HUDEP-2 (cell line): Measurements from ENCODE around the gene SLC39A5.

ENCODE experiments used
- DNase-seq, 76 experiments: peaks; one replicate each; lab custom pipeline; 2025; ENCODE audit not compliant: unreplicated experiment in 76 of 76; lab: John Stamatoyannopoulos, UW

SLC39A5 gene

DNA sequence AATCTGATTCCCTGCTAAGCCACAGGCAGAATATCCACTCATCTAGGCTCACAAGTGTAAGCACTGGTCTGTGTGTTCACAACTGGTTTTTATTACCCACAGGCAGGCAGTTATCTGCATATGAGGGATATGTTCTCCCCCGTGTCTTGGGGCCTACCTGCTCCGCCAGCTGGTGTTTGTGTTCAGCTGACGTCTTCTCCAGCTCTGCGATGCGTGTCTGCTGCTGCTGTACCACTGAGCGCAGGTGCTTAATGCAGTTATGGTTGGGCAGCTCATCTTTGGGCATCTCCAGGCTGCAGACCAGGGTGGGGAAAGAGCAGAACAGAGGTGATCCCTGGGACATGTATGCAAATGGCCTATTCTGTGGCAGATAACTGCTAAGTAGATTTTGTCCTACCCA lies 21.8 kb upstream of the SLC39A5 start:
- DNase-seq, result no peak

DNA sequence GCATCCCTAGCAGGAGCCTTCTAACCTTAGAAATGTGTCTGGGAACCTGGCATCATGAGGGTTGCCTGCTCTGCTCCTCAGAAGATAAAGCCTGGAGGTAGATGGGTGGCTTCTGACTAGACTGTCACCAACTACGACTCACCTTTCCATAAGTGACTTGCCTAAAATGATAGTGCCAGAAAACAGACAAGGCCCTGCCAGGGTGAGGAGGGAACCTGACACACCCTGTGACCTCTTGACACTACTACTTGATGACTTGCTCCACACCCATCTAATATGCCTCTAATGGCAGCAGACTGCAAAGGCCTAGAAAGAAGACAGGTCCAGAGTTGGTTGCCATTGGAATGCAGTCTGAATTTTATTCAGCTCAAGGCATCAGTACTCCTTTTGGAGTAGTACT lies 17.5 kb upstream of the SLC39A5 start:
- peak in 11 of 76 experiments; percentile 9 to 31 (median 17) for DNase-seq

DNA sequence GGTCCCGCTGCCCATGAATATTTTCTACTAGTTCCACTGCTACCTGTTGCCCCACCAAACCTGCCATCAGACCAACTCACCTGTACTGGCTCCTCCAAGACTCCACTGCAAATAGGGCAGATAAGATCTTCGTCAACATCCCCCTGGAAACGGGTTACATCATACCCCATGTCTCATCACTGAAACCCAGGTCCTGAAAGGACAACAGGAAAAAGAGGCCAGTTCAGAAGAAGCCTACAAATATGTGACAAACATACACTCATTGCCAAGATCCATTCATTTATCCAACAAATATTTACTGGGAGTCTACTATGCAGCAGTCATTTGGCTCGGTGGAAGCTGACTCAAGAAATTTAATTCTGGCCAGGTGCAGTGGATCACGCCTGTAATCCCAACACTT lies 16.0 kb upstream of the SLC39A5 start:
- DNase-seq, result no peak

DNA sequence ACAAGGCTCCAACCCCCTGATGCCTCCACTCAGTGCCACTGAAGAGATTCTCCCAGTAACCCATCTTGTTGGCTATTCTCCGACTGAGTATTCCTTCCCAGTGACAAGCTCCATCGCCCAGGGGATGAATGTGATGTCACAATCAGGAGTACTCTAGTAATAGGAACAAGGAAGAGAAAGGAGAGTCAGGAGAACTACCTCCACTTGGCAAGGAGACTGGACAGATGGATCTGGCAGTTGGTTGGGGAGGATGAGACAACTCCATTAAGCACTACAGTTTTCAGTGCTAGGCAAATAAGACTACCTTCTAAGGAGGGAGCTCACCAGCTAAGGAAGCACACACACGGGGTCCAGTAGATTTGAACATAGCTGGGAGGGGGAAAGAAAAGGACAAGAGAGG lies 13.4 kb upstream of the SLC39A5 start:
- no peak for DNase-seq

DNA sequence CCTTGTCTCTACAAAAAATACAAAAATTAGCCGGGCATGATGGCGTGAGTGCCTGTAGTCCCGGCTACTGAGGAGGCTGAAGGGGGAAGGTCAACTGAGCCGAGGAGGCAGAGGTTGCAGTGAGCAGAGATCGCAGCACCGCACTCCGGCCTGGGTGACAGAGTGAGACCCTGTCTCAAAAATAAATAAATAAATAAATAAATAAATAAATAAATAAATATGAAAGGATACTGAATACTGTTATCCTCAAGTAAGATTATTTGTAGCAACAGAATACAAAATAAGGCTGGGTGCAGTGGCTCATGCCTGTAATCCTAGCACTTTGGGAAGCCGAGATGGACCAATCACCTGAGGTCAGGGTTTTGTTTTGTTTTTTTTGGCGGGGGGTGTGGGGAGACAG lies 10.0 kb upstream of the SLC39A5 start:
- no peak for DNase-seq

DNA sequence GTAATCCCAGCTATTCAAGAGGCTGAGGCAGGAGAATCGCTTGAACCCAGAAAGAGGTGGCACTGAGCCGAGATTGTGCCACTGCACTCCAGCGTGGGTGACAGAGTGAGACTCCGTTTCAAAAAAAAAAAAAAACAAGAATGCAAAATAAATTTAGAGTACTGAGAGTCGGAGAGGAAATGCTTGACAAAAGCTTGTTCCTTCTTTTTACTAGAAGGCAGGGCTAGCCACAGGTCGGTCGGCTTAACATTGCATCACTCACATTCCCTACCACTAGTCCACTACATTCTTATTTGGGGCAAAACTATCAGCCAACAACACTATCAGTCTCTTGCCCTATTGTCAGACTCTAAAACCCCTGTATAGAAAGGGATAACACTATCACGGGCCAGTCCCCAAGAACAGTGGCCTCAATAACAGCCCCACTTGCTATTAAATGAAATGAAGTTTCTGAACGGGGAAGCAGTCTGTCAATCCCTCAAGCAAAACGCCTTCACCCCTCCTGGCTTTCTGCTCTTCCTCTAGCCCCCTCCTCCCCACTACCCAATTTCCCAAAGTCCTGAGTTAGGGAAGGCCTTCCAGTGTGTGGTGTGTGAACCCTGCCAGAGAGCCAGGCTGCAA lies 9.1 kb upstream of the SLC39A5 start:
- DNase-seq, result peak in 10 of 76 experiments; percentile 8 to 41 (median 18)

DNA sequence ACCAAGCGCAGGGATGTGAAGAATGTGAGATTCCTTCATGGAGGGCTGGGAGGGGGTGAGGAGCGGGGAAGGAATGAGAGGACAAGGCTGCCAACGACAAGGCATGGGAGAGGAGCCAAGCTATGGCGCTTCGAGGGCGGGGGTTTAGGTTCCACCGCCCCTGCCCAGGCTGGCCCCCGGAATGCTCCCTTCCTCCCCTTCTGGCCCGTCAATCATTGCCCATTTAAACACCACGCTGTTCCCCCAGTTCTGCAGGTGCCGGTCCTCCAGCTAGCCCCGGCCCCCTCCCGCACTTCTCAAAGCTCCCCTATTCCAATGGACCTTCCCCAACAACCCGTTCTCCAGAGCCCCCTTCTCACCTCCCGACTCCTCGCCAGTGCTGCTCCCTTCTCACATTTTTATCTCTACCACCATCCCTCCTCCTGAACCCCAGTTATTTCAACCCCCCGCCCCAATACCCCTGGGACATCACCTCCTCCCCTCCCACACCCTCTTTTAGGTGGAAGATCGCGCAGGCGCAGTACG lies 8.6 kb upstream of the SLC39A5 start:
- DNase-seq, result peak in 9 of 76 experiments; percentile 8 to 42 (median 18)

DNA sequence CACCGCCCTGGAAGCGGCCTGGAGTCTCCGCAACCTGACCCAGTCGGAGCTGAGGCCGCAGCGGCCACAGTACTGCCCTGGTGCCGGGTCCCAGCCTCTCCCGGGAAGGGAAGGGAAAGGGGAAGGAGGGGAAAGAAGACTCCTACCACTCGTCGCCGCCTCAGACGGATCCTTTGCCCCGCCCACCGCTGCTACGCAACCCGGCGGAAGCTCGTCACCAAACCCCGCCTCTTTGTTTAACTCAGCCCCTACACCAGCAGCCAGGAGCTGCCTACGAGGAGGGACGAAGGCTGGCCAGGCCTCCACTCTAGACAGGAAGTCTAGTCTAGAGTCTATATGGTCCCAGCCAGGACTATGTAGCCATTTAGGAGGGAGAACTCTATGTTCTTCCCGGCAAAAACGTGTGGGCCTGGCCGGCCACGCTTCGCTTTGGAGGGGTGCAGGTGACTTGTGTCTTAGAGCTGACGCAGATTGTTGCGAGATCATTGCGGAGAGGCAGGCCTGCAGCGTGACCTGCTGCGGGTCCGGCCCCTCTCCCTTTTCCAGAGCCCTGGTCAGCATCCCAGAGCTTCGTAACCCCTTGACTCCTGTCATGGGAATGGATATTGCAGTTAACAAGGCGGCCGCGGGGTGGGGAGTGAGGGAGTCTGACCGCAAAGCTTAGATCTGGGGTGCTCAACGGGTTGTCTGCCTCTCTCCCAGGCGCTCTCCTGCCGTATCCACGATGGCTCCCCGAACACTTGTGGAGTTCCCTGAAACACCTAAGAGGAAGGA lies 7.9 kb upstream of the SLC39A5 start, which contains the start of gene RNF41:
Gene RNF41, minus strand, starts transcription at position 166 of the 774 bp plus-strand sequence. CDS start 7,875 bp downstream, outside the sequence.
- DNase-seq, result peak in 75 of 76 experiments; percentile 57 to 96 (median 88)

DNA sequence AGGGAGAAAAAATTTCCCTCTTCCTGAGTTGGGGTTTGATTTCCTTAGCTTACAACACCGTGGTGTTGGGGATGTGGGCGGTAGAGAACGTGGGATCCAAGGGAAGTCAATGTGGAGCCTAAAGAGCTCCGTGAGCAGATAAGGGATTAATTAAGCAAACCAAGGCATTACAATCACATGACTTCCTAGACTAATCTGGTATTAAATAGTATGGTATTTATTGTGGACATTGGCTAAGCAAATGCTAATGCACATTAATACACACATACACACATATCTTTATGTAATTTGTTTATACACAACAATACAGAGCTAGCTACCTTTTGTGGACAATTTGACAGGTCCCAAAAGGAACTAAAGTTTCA lies 7.3 kb upstream of the SLC39A5 start:
- DNase-seq, result peak in 3 of 76 experiments; percentile 8 to 45 (median 22)

DNA sequence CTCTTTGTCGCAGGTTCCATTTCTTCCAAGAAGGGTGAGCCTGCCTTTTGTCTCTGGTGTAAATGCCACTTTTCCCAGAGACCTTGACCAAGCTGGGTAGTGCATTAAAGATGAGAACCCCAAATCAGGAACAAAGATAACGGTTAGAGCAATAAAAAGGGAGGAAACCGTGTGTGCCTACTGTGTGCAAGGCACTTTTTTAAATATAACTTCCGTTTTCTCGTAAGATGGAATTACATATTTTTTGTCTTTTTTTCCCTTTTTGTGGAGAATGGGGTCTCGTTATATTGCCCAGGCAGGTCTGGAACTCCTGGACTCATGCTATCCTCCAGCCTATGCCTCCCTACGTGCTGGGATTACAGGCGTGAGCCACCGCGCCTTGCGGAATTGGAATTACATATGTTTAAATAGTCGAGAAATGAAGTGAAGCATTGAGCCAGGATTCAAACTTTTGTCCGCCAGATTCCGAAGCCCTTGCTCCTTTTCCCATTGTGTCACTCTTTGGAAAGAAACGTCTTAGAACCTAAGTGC lies 6.2 kb upstream of the SLC39A5 start:
- DNase-seq, result peak in 1 of 76 experiments; percentile 64

DNA sequence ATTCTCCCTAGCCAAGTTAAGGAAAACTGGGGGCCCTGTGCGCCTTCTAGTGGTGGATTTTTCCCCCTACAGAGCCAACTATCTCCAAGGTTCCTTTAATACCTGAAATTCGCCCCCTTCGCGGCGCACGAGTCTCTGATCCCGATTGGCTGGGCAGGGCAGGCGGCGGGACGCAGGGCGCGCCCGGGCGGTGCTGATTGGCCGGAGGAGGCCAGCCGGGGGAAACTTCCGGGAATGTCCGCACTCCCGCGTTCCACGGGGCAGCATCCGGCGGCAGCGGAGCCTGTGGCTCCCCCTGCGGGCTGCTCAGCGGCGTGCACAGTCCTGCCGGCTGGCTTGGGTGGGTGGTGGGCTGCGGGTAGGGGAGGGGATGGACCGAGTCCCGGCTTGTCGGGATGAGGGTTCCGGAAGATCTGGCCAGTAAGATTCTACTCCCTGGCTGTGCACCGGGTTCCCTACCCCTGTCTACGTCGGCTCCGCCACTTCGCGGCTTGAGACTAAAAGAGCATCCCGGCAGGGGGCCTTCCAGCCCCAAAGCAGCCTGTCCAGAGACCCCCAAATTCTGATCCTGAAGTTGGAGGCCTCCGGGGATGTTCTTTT lies 5.6 kb upstream of the SLC39A5 start, which contains the start of gene NABP2:
Gene NABP2, plus strand, starts transcription at position 241 of the 600 bp plus-strand sequence. CDS start 515 bp downstream, outside the sequence.
- DNase-seq, result peak in 75 of 76 experiments; percentile 35 to 97 (median 94)

DNA sequence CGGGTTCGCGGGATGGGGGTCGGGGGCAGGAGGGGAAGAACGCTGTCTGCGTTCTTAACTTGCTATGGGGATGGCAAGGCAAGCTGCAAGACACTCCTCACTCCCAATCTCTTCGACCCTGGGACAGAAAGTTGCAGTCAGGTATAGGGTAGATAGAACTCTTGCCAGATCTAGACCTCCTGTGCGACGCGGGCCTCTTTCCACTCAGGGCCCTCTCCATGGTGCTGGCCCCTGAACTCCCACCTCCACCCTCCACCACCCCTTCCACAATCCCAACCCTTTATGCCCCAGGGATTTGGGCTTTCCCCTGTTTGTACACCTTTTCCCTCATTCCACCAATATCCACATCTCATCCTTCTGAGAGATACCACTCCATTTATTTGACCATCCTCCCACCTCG lies 4.9 kb upstream of the SLC39A5 start:
- DNase-seq, result no peak

DNA sequence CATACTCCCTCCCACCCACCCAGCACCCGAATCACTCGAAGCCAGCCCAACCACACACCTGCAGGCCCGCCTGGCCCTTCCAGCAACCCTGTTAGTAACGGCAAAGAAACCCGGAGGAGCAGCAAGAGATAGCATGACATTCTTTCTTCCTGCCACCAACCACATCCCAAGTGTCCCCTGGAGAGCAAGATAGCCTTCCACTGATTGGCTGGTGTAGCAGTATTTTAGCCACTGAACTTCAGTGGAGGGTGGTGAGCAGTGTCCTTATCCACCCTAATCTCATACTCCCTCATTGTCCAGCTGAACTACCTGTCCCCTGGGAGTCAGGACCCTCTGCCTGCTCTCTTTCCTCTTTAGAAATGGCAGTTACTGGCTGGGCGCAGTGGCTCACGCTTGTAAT lies 769 bp upstream of the SLC39A5 start:
- no peak for DNase-seq

DNA sequence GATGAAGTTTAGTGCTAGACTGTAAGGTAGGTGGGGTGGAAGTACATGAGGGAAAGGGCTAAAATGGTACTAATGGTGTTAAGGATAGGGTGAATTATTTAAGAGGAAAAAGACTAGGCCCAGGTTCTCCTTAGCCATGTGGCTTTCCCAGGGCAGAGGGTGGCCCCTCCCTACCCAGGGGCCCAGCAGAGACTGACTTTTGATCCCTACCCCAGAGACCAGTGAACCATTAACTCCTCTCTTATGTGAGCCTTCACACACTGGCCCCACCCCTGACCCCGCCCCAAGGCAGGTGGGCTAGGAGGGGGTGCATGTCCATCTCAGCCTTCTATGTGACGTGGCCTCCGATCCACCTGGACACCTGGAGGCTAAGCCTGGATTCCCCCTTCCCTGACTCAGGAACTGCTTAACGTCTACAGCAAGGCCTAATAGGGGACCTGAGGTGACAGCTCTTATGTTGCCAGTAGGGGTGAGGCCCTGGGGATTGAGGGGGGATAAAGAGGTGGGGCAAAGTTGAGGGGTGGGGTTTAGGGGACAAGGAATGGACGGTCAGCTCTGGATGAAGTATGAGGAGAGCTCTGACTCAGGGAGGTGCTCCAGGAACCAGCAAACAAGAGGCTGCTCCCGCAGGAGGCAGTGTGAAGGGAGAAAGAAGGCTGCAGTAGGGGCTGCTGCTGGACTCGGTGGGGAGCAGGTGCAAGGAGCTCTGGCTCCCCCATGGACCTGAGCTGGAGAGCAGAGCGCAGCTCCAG lies 757 bp downstream of the SLC39A5 start:
- DNase-seq, result no peak

DNA sequence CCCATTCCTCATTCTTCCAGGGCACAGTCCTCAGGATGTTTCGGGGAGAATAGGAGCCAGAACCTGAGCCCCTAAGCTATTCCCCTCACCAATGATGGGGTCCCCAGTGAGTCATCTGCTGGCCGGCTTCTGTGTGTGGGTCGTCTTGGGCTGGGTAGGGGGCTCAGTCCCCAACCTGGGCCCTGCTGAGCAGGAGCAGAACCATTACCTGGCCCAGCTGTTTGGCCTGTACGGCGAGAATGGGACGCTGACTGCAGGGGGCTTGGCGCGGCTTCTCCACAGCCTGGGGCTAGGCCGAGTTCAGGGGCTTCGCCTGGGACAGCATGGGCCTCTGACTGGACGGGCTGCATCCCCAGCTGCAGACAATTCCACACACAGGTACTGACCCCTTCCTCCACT lies 1.3 kb downstream of the SLC39A5 start:
- no peak for DNase-seq

DNA sequence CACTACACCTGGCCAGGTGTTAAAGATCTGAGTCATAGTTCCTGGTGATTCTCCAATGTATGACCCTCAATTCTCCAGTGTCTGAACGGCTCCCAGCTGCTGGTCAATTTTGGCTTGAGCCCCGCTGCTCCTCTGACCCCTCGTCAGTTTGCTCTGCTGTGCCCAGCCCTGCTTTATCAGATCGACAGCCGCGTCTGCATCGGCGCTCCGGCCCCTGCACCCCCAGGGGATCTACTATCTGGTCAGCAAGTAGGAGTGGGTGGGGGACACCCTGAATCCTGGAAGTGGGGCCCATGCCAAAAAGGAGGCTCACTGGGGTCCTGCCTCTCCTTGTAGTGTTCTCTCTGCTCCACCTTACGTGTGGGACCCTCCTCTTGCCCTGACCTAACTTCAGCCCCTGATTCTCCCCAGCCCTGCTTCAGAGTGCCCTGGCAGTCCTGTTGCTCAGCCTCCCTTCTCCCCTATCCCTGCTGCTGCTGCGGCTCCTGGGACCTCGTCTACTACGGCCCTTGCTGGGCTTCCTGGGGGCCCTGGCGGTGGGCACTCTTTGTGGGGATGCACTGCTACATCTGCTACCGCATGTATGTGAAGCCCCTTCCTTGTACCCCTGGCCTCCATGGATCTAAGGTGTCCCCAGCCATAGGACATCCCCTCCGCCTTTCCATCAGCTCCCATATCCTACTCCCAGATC lies 5.0 kb downstream of the SLC39A5 start:
- no peak for DNase-seq

DNA sequence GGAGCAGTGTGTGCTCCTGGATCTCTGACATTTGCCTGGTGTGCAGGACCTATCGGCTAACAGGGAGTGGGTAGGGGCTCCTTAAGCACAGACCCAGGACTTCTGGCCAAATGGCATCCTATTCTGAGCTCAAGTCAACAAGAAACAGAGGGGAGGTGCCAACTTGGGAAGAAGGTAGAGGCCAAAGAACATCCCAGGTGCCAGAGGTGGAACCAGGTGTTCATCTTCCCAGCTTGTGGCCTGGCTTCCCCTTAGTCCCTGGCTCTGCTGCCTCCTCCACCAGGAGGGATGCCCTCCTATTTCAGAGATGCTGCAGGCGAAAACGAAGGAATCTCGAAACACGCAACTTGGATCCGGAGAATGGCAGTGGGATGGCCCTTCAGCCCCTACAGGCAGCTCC lies 6.2 kb downstream of the SLC39A5 start:
- no peak for DNase-seq

DNA sequence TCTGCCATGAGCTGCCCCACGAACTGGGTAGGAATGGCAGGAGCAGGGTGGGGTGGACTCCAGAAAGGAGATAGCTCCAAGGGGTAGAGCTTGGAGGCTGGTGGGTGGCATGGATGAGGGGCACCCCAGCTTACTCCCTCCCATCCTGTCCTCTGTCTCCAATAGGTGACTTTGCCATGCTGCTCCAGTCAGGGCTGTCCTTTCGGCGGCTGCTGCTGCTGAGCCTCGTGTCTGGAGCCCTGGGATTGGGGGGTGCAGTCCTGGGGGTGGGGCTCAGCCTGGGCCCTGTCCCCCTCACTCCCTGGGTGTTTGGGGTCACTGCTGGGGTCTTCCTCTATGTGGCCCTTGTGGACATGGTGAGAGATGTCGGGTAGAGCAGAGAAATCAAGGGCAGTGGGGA lies 7.1 kb downstream of the SLC39A5 start:
- no peak for DNase-seq

DNA sequence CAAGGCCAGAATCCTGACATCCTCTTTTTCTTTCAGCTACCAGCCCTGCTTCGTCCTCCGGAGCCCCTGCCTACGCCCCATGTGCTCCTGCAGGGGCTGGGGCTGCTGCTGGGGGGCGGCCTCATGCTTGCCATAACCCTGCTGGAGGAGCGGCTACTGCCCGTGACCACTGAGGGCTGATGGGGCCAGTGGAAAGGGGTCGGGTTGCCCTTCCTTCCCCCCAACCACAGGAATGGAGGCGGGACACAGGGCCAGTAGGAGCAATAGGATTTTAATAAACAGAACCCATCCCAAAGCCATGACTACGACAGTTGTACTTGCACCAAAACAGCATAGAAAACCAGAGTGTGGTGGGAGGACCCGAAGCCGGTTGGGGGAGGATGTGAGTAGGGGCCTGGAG lies 7.7 kb downstream of the SLC39A5 start:
- no peak for DNase-seq
